Transverse colon (tissue), 4 donors: Measurements from ENCODE around the gene EVPL. TPM values are rescaled to one million over a fixed set of nuclear protein-coding genes. Genes with fewer than 3 reads are reported as not detected.
"Not testable (repeated sequence)": the region's sequence is repeated elsewhere in the genome, so short reads cannot be mapped to it uniquely, and the experiment has no call there.

Experiments
- DNase-seq: peaks from one replicate; pipeline ENCODE4 v3.0.0-alpha.2; 2019
- H3K27ac ChIP-seq, 4 donors: fragments of 200-600 bp; sonication (generic); 2 replicates each; pipeline ENCODE4 v1.5.1; 2016 to 2018; ENCODE audit warnings: inconsistent platforms in 4 of 4
- H3K27me3 ChIP-seq: fragments of 200-600 bp; sonication (generic); 2 replicates; pipeline ENCODE4 v1.5.1; 2017; ENCODE audit warnings: inconsistent platforms
- H3K36me3 ChIP-seq, 4 donors: fragments of 200-600 bp; sonication (generic); 2 replicates each; pipeline ENCODE4 v1.5.1; 2017 to 2019; ENCODE audit warnings: inconsistent platforms in 4 of 4
- H3K4me1 ChIP-seq, 4 donors: fragments of 200-600 bp; sonication (generic); 2 replicates each; pipeline ENCODE4 v1.5.1; 2017 to 2020; ENCODE audit warnings: inconsistent platforms in 4 of 4
- H3K4me3 ChIP-seq, 4 donors: fragments of 200-600 bp; sonication (generic); 1 replicate in 1 of 4; 2 replicates in 3 of 4; pipeline versions ENCODE4 v1.5.1 to v1.6.1; 2017 to 2019; ENCODE audit warnings: inconsistent platforms in 4 of 4
- H3K9me3 ChIP-seq, 2 donors: fragments of 200-600 bp; sonication (generic); 2 replicates each; pipeline ENCODE4 v1.5.1; 2017 to 2019; ENCODE audit warnings: inconsistent platforms in 2 of 2
- CTCF ChIP-seq, 5 experiments: fragments of 200-600 bp in 3 of 5; fragments of 450-650 bp in 2 of 5; sonication (generic) in 3 of 5; IDR thresholded peaks; 1 replicate in 2 of 5; 2 replicates in 3 of 5; pipeline ENCODE4 v1.5.1; 2016 to 2017; ENCODE audit warnings: antibody characterized with exemption in 5 of 5, inconsistent platforms in 3 of 5, mild to moderate bottlenecking in 2 of 5, moderate library complexity in 1 of 5
- EP300 ChIP-seq: sonication (generic); formaldehyde crosslinking; IDR thresholded peaks from one replicate; pipeline ENCODE4 v1.6.1; 2017; ENCODE audit warnings: antibody characterized with exemption, low read depth
- POLR2A ChIP-seq: fragments of 450-650 bp; IDR thresholded peaks from one replicate; pipeline ENCODE4 v1.6.1; 2016; ENCODE audit warnings: antibody characterized with exemption, mild to moderate bottlenecking, moderate library complexity
- POLR2AphosphoS5 ChIP-seq, 3 donors: sonication (generic); formaldehyde crosslinking; IDR thresholded peaks; one replicate each; pipeline ENCODE4 v1.6.1; 2016; ENCODE audit warnings: antibody characterized with exemption in 3 of 3
- WGBS, 2 donors: methylation state at CpG; one replicate each; pipeline ENCODE4 v1.1.5; 2018; ENCODE audit warnings: low coverage in 1 of 2; 5-methylcytosine and 5-hydroxymethylcytosine counted together
- in situ Hi-C, 4 donors: fragments of 200-750 bp; cut with MboI; loops; one replicate each; pipeline versions ENCODE4 v1.15.0 to v1.15.1; 2017; ENCODE audit warnings: low sequenced_read_pairs in 3 of 4, low pct_ligation_motif_present in 1 of 4, low pct_unique_long_range_greater_than_20kb in 1 of 4
- intact Hi-C: fragments of 100-400 bp; cut with DNase I; formaldehyde crosslinking; loops from one replicate; pipeline ENCODE4 v1.15.1; 2023; ENCODE audit warnings: low total_unique reads
- total RNA-seq, 4 donors: library from RNA; depleted of rRNA; stranded (reverse); fragments of >200 nt; gene quantifications; one replicate each; pipeline ENCODE4 v1.1.0, GENCODE V29; 2016

Gene EVPL
- total RNA-seq, 4 donors from 2014 or later = 17.1 to 23.7 (median 20.6) TPM

- WGBS, 2 donors = 66 to 94% methylated on average over 3 of the region's 3 CpGs
- Histone ChIP-seq H3K4me1 (peaks cover 0 to 33% (median 12%) of the 10 kb centered on the region in 4 donors), H3K27ac (no peak overlapping the region), H3K27me3 (no peaks in the 10 kb centered on the region), H3K9me3 (no peaks in the 10 kb centered on the region), H3K4me3 (no peak overlapping the region), H3K36me3 (peaks cover 0 to 63% (median 27%) of the 10 kb centered on the region in 4 donors)
- intact Hi-C loops (no loop called here), in situ Hi-C loops (no loop called here)
- TF ChIP-seq CTCF (IDR thresholded peaks at IDR 0.05) (no peak), POLR2A (no peak), EP300 (no peak), POLR2AphosphoS5 (IDR thresholded peaks at IDR 0.05) (no peak)
- DNase-seq = no peak
Observed at GRCh38 chr17:76049239-76049638, 22.1 kb upstream of the EVPL start.

- in situ Hi-C loops = no loop called here
- H3K9me3 ChIP-seq = no peaks in the 10 kb centered on the region
- no peak for DNase-seq
- H3K4me1 ChIP-seq = peaks cover 0 to 28% (median 12%) of the 10 kb centered on the region in 4 donors
- H3K27me3 ChIP-seq = no peaks in the 10 kb centered on the region
- 76 to 77% methylated on average over 8 to 9 of the region's 9 CpGs for WGBS, 2 donors
- H3K4me3 ChIP-seq = no peak overlapping the region
- no peak for TF ChIP-seq POLR2A
- TF ChIP-seq EP300 = no peak
- TF ChIP-seq CTCF (IDR thresholded peaks at IDR 0.05) = no peak
- intact Hi-C loops = no loop called here
- H3K27ac ChIP-seq = peak overlapping the region in 3 of 4 donors; percentile 17 to 24 (median 22)
- peaks cover 0 to 63% (median 30%) of the 10 kb centered on the region in 4 donors for H3K36me3 ChIP-seq
Observed at GRCh38 chr17:76048711-76049110, 21.6 kb upstream of the EVPL start.

- no peak for DNase-seq
- peak overlapping the region in 3 of 4 donors; percentile 17 to 24 (median 22) for H3K27ac ChIP-seq
- 70 to 85% methylated on average over 4 to 9 of the region's 9 CpGs for WGBS, 2 donors
- H3K9me3 ChIP-seq = no peaks in the 10 kb centered on the region
- intact Hi-C loops (no loop called here), in situ Hi-C loops (no loop called here)
- peaks cover 0 to 69% (median 33%) of the 10 kb centered on the region in 4 donors for H3K36me3 ChIP-seq
- no peaks in the 10 kb centered on the region for H3K27me3 ChIP-seq
- TF ChIP-seq EP300 (no peak), CTCF (IDR thresholded peaks at IDR 0.05) (no peak), POLR2A (no peak), POLR2AphosphoS5 (IDR thresholded peaks at IDR 0.05) (no peak)
- no peak overlapping the region for H3K4me3 ChIP-seq
- H3K4me1 ChIP-seq = peaks cover 0 to 23% (median 12%) of the 10 kb centered on the region in 4 donors
Observed at GRCh38 chr17:76048025-76048605, 21.0 kb upstream of the EVPL start.

- peaks cover 0 to 85% (median 42%) of the 10 kb centered on the region in 4 donors for H3K36me3 ChIP-seq
Observed at GRCh38 chr17:76046064-76046463, 19.0 kb upstream of the EVPL start.

GRCh38 chr17:76044475-76045007 is 17.4 kb upstream of the EVPL start:
- intact Hi-C loops, H3K27me3 ChIP-seq, H3K9me3 ChIP-seq, in situ Hi-C loops, DNase-seq, H3K27ac ChIP-seq, H3K4me1 ChIP-seq, H3K4me3 ChIP-seq: not testable (repeated sequence)
- 60 to 88% methylated on average over 1 to 11 of the region's 11 CpGs for WGBS, 2 donors
- H3K36me3 ChIP-seq = peaks cover 0 to 88% (median 43%) of the 10 kb centered on the region in 4 donors

More at GRCh38 chr17:76046064-76046463, 19.0 kb upstream of the EVPL start:
- in situ Hi-C loops = no loop called here
- Histone ChIP-seq H3K27ac (no peak overlapping the region), H3K4me1 (peaks cover 0 to 14% (median 5%) of the 10 kb centered on the region in 4 donors), H3K9me3 (no peaks in the 10 kb centered on the region), H3K27me3 (no peaks in the 10 kb centered on the region), H3K4me3 (no peak overlapping the region)
- WGBS, 2 donors = 93 to 96% methylated on average over 3 to 8 of the region's 8 CpGs
- intact Hi-C loops = no loop called here
- TF ChIP-seq CTCF (IDR thresholded peaks at IDR 0.05) (no peak), POLR2AphosphoS5 (IDR thresholded peaks at IDR 0.05) (no peak), EP300 (no peak), POLR2A (no peak)
- DNase-seq = no peak

GRCh38 chr17:76042868-76043267 is 15.8 kb upstream of the EVPL start:
- in situ Hi-C loops, DNase-seq, H3K9me3 ChIP-seq, H3K4me1 ChIP-seq, H3K27ac ChIP-seq, H3K4me3 ChIP-seq, intact Hi-C loops, H3K27me3 ChIP-seq: not testable (repeated sequence)
- H3K36me3 ChIP-seq = peaks cover 0 to 82% (median 38%) of the 10 kb centered on the region in 4 donors
- WGBS, 2 donors = 90 to 98% methylated on average over 2 to 3 of the region's 3 CpGs
